WTC11 (cell line): ENCODE results near the gene FSTL1. TPM values are rescaled to one million over a fixed set of nuclear protein-coding genes. Genes with fewer than 3 reads are reported as not detected.

Source experiments
- ATAC-seq: fragments of 200-7000 bp; cut with Tn5 transposase; 2 replicates; pipeline ENCODE4 v1.10.0; 2021; ENCODE audit warnings: mild to moderate bottlenecking, moderate library complexity
- CTCF ChIA-PET: fragments of 300-600 bp; sonication (Branson Sonifier 250); formaldehyde crosslinking; loops from one replicate; lab custom pipeline; 2021; ENCODE audit warnings: antibody characterized with exemption; lab: Charles Lee
- POLR2A ChIA-PET: fragments of 350-600 bp; sonication (Branson Sonifier 250); formaldehyde crosslinking; loops from one replicate; lab custom pipeline; 2021; ENCODE audit warnings: antibody characterized with exemption; lab: Charles Lee
- DNase-seq: peaks from one replicate; pipeline ENCODE4 v3.0.0; 2021; ENCODE audit warnings: low spot score
- H3K27ac Mint-ChIP-seq: 2 replicates; pipeline ENCODE4 v1.8.0; 2021; ENCODE audit warnings: mixed read lengths
- H3K27me3 Mint-ChIP-seq: 2 replicates; pipeline ENCODE4 v1.8.0; 2021; ENCODE audit warnings: low read depth, mild to moderate bottlenecking, moderate library complexity, mixed read lengths
- H3K36me3 Mint-ChIP-seq: 2 replicates; pipeline ENCODE4 v1.8.0; 2021; ENCODE audit warnings: mixed read lengths
- H3K4me1 Mint-ChIP-seq: 2 replicates; pipeline ENCODE4 v1.8.0; 2022; ENCODE audit warnings: mixed read lengths
- H3K4me3 Mint-ChIP-seq: 2 replicates; pipeline ENCODE4 v1.8.0; 2021; ENCODE audit warnings: mild to moderate bottlenecking, moderate library complexity, mixed read lengths
- H3K9me3 Mint-ChIP-seq: 2 replicates; pipeline ENCODE4 v1.8.0; 2021; ENCODE audit warnings: mixed read lengths
- ARID4B ChIP-seq: sonication (generic); formaldehyde crosslinking; IDR thresholded peaks from 2 replicates; pipeline ENCODE4 v1.8.0; 2023; ENCODE audit warnings: missing genetic modification reagents, mild to moderate bottlenecking, borderline replicate concordance
- CBFB ChIP-seq: sonication (generic); formaldehyde crosslinking; IDR thresholded peaks from 2 replicates; pipeline ENCODE4 v1.8.1; 2022; ENCODE audit warnings: mild to moderate bottlenecking, low read depth, missing genetic modification reagents
- CDX4 ChIP-seq: fragments of 250-450 bp; sonication (Bioruptor Pico); IDR thresholded peaks from 2 replicates; pipeline ENCODE4 v1.9.0; 2021; ENCODE audit warnings: moderate library complexity, mild to moderate bottlenecking, inconsistent platforms, borderline replicate concordance
- ELF4 ChIP-seq: sonication (generic); formaldehyde crosslinking; IDR thresholded peaks from 2 replicates; pipeline ENCODE4 v1.8.1; 2022; ENCODE audit warnings: low read depth, mild to moderate bottlenecking, moderate library complexity, missing genetic modification reagents
- FOXJ3 ChIP-seq: sonication (generic); formaldehyde crosslinking; IDR thresholded peaks from 2 replicates; pipeline ENCODE4 v1.9.0; 2021; ENCODE audit warnings: missing genetic modification reagents, mild to moderate bottlenecking, borderline replicate concordance
- FOXP4 ChIP-seq: sonication (generic); formaldehyde crosslinking; IDR thresholded peaks from 2 replicates; pipeline ENCODE4 v1.8.0; 2022; ENCODE audit warnings: mild to moderate bottlenecking, missing genetic modification reagents
- GABPB1 ChIP-seq: sonication (generic); formaldehyde crosslinking; IDR thresholded peaks from 2 replicates; pipeline ENCODE4 v1.8.1; 2023; ENCODE audit warnings: mild to moderate bottlenecking, missing genetic modification reagents
- GRHL2 ChIP-seq: fragments of 250-450 bp; sonication (Bioruptor Pico); IDR thresholded peaks from 2 replicates; pipeline ENCODE4 v1.8.0; 2022; ENCODE audit warnings: mild to moderate bottlenecking, moderate library complexity; ENCODE audit not compliant: insufficient replicate concordance, severe bottlenecking
- MAX ChIP-seq: sonication (generic); formaldehyde crosslinking; IDR thresholded peaks from 2 replicates; pipeline ENCODE4 v1.8.0; 2022; ENCODE audit warnings: mild to moderate bottlenecking, missing genetic modification reagents
- MLX ChIP-seq: sonication (generic); formaldehyde crosslinking; IDR thresholded peaks from 2 replicates; pipeline ENCODE4 v1.8.1; 2023; ENCODE audit warnings: mild to moderate bottlenecking, missing genetic modification reagents, moderate library complexity
- MYBL2 ChIP-seq: sonication (generic); formaldehyde crosslinking; IDR thresholded peaks from 2 replicates; pipeline ENCODE4 v1.8.1; 2023; ENCODE audit warnings: mild to moderate bottlenecking, moderate library complexity, missing genetic modification reagents
- NFYB ChIP-seq: sonication (generic); formaldehyde crosslinking; conservative IDR thresholded peaks from 2 replicates; pipeline ENCODE4 v1.8.0; 2022; ENCODE audit warnings: low read depth, missing genetic modification reagents
- NR1H2 ChIP-seq: sonication (generic); formaldehyde crosslinking; IDR thresholded peaks from 2 replicates; pipeline ENCODE4 v1.9.0; 2021; ENCODE audit warnings: mild to moderate bottlenecking, moderate library complexity, missing genetic modification reagents
- OVOL2 ChIP-seq: fragments of 250-450 bp; sonication (Bioruptor Pico); IDR thresholded peaks from 2 replicates; pipeline ENCODE4 v1.9.0; 2021; ENCODE audit warnings: mild to moderate bottlenecking, borderline replicate concordance
- SP1 ChIP-seq: sonication (generic); formaldehyde crosslinking; conservative IDR thresholded peaks from 2 replicates; pipeline ENCODE4 v1.8.1; 2022; ENCODE audit warnings: missing genetic modification reagents
- TCF7 ChIP-seq: sonication (generic); formaldehyde crosslinking; IDR thresholded peaks from 2 replicates; pipeline ENCODE4 v1.8.0; 2022; ENCODE audit warnings: mild to moderate bottlenecking, low read depth, missing genetic modification reagents, moderate library complexity
- TP53 ChIP-seq: sonication (generic); formaldehyde crosslinking; IDR thresholded peaks from 2 replicates; pipeline ENCODE4 v1.8.1; 2023; ENCODE audit warnings: mild to moderate bottlenecking, missing genetic modification reagents
- ZBTB43 ChIP-seq: sonication (generic); formaldehyde crosslinking; IDR thresholded peaks from 2 replicates; pipeline ENCODE4 v1.8.1; 2023; ENCODE audit warnings: mild to moderate bottlenecking, missing genetic modification reagents
- ZNF317 ChIP-seq: sonication (generic); formaldehyde crosslinking; IDR thresholded peaks from 2 replicates; pipeline ENCODE4 v1.8.1; 2023; ENCODE audit warnings: low read depth, mild to moderate bottlenecking, moderate library complexity, missing genetic modification reagents, borderline replicate concordance
- ZNF532 ChIP-seq: fragments of 250-450 bp; sonication (Bioruptor Pico); IDR thresholded peaks from 2 replicates; pipeline ENCODE4 v1.9.0; 2021; ENCODE audit warnings: mild to moderate bottlenecking, borderline replicate concordance
- total RNA-seq: library from RNA; stranded (reverse); gene quantifications from 3 replicates; pipeline ENCODE4 v1.2.3, GENCODE V29; 2021

The FSTL1 gene
- total RNA-seq, 1 experiment from 2014 or later: 271 TPM

- ChIA-PET CTCF (no interaction called here), POLR2A (no interaction called here)
- no peak for ATAC-seq
Measured at GRCh38 chr3:120492103-120492502, 41.3 kb upstream of the FSTL1 start.

GRCh38 chr3:120489421-120489820, 38.6 kb upstream of the FSTL1 start:
- Mint-ChIP-seq H3K27me3 (no peaks in the 10 kb centered on the region; the same call in 1 of the 2 replicates), H3K36me3 (peaks cover 3% of the 10 kb centered on the region; the same call in 1 of the 2 replicates), H3K4me1 (peaks cover 17% of the 10 kb centered on the region), H3K4me3 (no peak overlapping the region), H3K9me3 (peaks cover 23% of the 10 kb centered on the region), H3K27ac (no peak overlapping the region)
- ChIA-PET CTCF (no interaction called here), POLR2A (no interaction called here)
- ATAC-seq (peak; percentile 71), DNase-seq (no peak)
- TF ChIP-seq ZNF532 (CRISPR knock-in tag): no peak
- TF ChIP-seq FOXP4 (CRISPR knock-in tag): no peak
- no peak for TF ChIP-seq ELF4 (CRISPR knock-in tag)

More at GRCh38 chr3:120492103-120492502, 41.3 kb upstream of the FSTL1 start:
- H3K4me3 Mint-ChIP-seq: no peak overlapping the region
- H3K27me3 Mint-ChIP-seq: no peaks in the 10 kb centered on the region; the same call in 1 of the 2 replicates
- no peak for TF ChIP-seq NFYB
- no peak for TF ChIP-seq OVOL2 (CRISPR knock-in tag)
- no peak for TF ChIP-seq TCF7 (CRISPR knock-in tag)
- no peak for TF ChIP-seq MYBL2
- TF ChIP-seq GRHL2: no peak
- TF ChIP-seq FOXJ3 (CRISPR knock-in tag): no peak
- no peak for TF ChIP-seq CBFB (CRISPR knock-in tag)
- no peak for TF ChIP-seq ZNF317 (CRISPR knock-in tag)
- no peak for TF ChIP-seq ARID4B
- TF ChIP-seq TP53 (CRISPR knock-in tag): no peak
- no peak for TF ChIP-seq CDX4 (CRISPR knock-in tag)
- no peak for TF ChIP-seq MAX
- no peak for TF ChIP-seq GABPB1
- TF ChIP-seq ZBTB43: no peak
- no peak for TF ChIP-seq MLX
- TF ChIP-seq SP1 (CRISPR knock-in tag): no peak
- TF ChIP-seq NR1H2: no peak
- DNase-seq: no peak
- peaks cover 24% of the 10 kb centered on the region for H3K4me1 Mint-ChIP-seq
- H3K9me3 Mint-ChIP-seq: peaks cover 46% of the 10 kb centered on the region
- H3K36me3 Mint-ChIP-seq: peaks cover 24% of the 10 kb centered on the region
- H3K27ac Mint-ChIP-seq: no peak overlapping the region
